GM21529 (cell line): ENCODE measurements around the gene SCYGR7.
"Not testable (repeated sequence)": the region's sequence is repeated elsewhere in the genome, so short reads cannot be mapped to it uniquely, and the experiment has no call there.

Experiments used
- ATAC-seq: cut with Tn5 transposase; IDR thresholded peaks from one replicate; pipeline ENCODE4 v1.9.1; 2021; ENCODE audit not compliant: unreplicated experiment

The SCYGR7 gene

GRCh38 chr2:227728035-227728434 lies at the start of gene SCYGR7:
Gene SCYGR7 (plus strand): TSS chr2:227728335. CDS start chr2:227728335, 0 bp downstream.
- no peak for ATAC-seq

- no peak for ATAC-seq
Measured at GRCh38 chr2:227684258-227684657, 43.9 kb upstream of the SCYGR7 start.

- ATAC-seq: no peak
Measured at GRCh38 chr2:227687189-227687588, 40.9 kb upstream of the SCYGR7 start.

GRCh38 chr2:227696990-227697679 lies 31.0 kb upstream of the SCYGR7 start:
- no peak for ATAC-seq

- no peak for ATAC-seq
Measured at GRCh38 chr2:227701556-227701955, 26.6 kb upstream of the SCYGR7 start.

GRCh38 chr2:227703280-227703732 lies 24.8 kb upstream of the SCYGR7 start:
- no peak for ATAC-seq

GRCh38 chr2:227703961-227704360 lies 24.2 kb upstream of the SCYGR7 start:
- no peak for ATAC-seq

GRCh38 chr2:227706859-227707258 lies 21.3 kb upstream of the SCYGR7 start:
- no peak for ATAC-seq

- no peak for ATAC-seq
Measured at GRCh38 chr2:227707390-227707789, 20.7 kb upstream of the SCYGR7 start.

- no peak for ATAC-seq
Measured at GRCh38 chr2:227710986-227711385, 17.1 kb upstream of the SCYGR7 start.

- no peak for ATAC-seq
Measured at GRCh38 chr2:227713291-227713690, 14.8 kb upstream of the SCYGR7 start.

- no peak for ATAC-seq
Measured at GRCh38 chr2:227716501-227716900, 11.6 kb upstream of the SCYGR7 start.

GRCh38 chr2:227717687-227718567 lies 10.2 kb upstream of the SCYGR7 start, which contains the start of gene SLC19A3:
Gene SLC19A3 (minus strand): TSS chr2:227718028. CDS start chr2:227702318, 15,710 bp downstream.
- no peak for ATAC-seq

GRCh38 chr2:227719641-227720040 lies 8.5 kb upstream of the SCYGR7 start:
- ATAC-seq: no peak

GRCh38 chr2:227720680-227721079 lies 7.5 kb upstream of the SCYGR7 start:
- ATAC-seq: no peak

- not testable (repeated sequence) for ATAC-seq
Measured at GRCh38 chr2:227722821-227723220, 5.3 kb upstream of the SCYGR7 start.

- ATAC-seq: no peak
Measured at GRCh38 chr2:227724394-227725039, 3.6 kb upstream of the SCYGR7 start, which contains the start of gene SCYGR6. Gene SCYGR6 (minus strand): TSS chr2:227724757. CDS start chr2:227724757, 0 bp downstream.

- ATAC-seq: no peak
Measured at GRCh38 chr2:227739351-227739750, 11.2 kb downstream of the SCYGR7 start.

GRCh38 chr2:227740705-227741104 lies 12.6 kb downstream of the SCYGR7 start:
- ATAC-seq: not testable (repeated sequence)

- no peak for ATAC-seq
Measured at GRCh38 chr2:227745594-227745993, 17.5 kb downstream of the SCYGR7 start, which contains the start of gene SCYGR8. Gene SCYGR8 (plus strand): TSS chr2:227745894. CDS start chr2:227745894, 0 bp downstream.

- no peak for ATAC-seq
Measured at GRCh38 chr2:227748079-227748478, 19.9 kb downstream of the SCYGR7 start.
